Astrocyte (in vitro differentiated cells and primary cell): Measurements from ENCODE around the gene ZNF609. TPM values are rescaled to one million over a fixed set of nuclear protein-coding genes. Genes with fewer than 3 reads are reported as not detected.

Source experiments
- DNase-seq: peaks from one replicate; pipeline ENCODE4 v3.0.0-alpha.2; 2010; ENCODE audit warnings: low read depth
- FAIRE-seq: peaks from 2 replicates; lab custom pipeline; 2011; peaks lifted over from hg19 to GRCh38; lab: Jason Lieb, UNC
- H2AFZ ChIP-seq: 2 replicates; pipeline ENCODE4 v1.6.0; 2012; ENCODE audit warnings: low read depth, low read length, inconsistent platforms
- H3K27ac ChIP-seq: 2 replicates; pipeline ENCODE4 v1.5.1; 2011; ENCODE audit warnings: low read depth, low read length, inconsistent platforms
- H3K27me3 ChIP-seq: 2 replicates; pipeline ENCODE4 v1.6.0; 2011; ENCODE audit warnings: low read length, inconsistent platforms; ENCODE audit not compliant: insufficient read depth
- H3K36me3 ChIP-seq: 2 replicates; pipeline ENCODE4 v1.5.1; 2011; ENCODE audit warnings: low read length, inconsistent platforms; ENCODE audit not compliant: insufficient read depth
- H3K4me1 ChIP-seq: 2 replicates; pipeline ENCODE4 v1.5.1; 2011; ENCODE audit warnings: low read length, inconsistent platforms; ENCODE audit not compliant: insufficient read depth
- H3K4me2 ChIP-seq: 2 replicates; pipeline ENCODE4 v1.6.0; 2012; ENCODE audit warnings: low read length, inconsistent platforms
- H3K4me3 ChIP-seq: 2 replicates; pipeline ENCODE4 v1.5.1; 2011; ENCODE audit warnings: low read depth, mild to moderate bottlenecking, low read length, inconsistent platforms; ENCODE audit not compliant: insufficient read depth
- H3K79me2 ChIP-seq: 2 replicates; pipeline ENCODE4 v1.6.0; 2012; ENCODE audit warnings: mild to moderate bottlenecking, low read length, inconsistent platforms; ENCODE audit not compliant: insufficient read depth
- H3K9ac ChIP-seq: 2 replicates; pipeline ENCODE4 v1.6.0; 2012; ENCODE audit warnings: mild to moderate bottlenecking, low read length, inconsistent platforms
- H3K9me3 ChIP-seq: 2 replicates; pipeline ENCODE4 v1.5.1; 2012; ENCODE audit warnings: low read depth, mild to moderate bottlenecking, low read length, inconsistent platforms; ENCODE audit not compliant: insufficient read depth
- H4K20me1 ChIP-seq: 2 replicates; pipeline ENCODE4 v1.6.0; 2012; ENCODE audit warnings: low read length, inconsistent platforms; ENCODE audit not compliant: insufficient read depth
- H3K27ac Mint-ChIP-seq: one replicate; pipeline ENCODE4 v1.8.0; 2021; ENCODE audit warnings: mild to moderate bottlenecking, mixed read lengths; ENCODE audit not compliant: unreplicated experiment
- H3K27me3 Mint-ChIP-seq: one replicate; pipeline ENCODE4 v1.8.0; 2021; ENCODE audit warnings: low read depth, mixed read lengths; ENCODE audit not compliant: unreplicated experiment
- H3K36me3 Mint-ChIP-seq: one replicate; pipeline ENCODE4 v1.8.0; 2021; ENCODE audit warnings: low read depth, mixed read lengths; ENCODE audit not compliant: unreplicated experiment
- H3K4me1 Mint-ChIP-seq: one replicate; pipeline ENCODE4 v1.8.0; 2021; ENCODE audit warnings: low read depth, mixed read lengths; ENCODE audit not compliant: unreplicated experiment
- H3K4me3 Mint-ChIP-seq: one replicate; pipeline ENCODE4 v1.8.0; 2021; ENCODE audit warnings: mild to moderate bottlenecking, moderate library complexity, mixed read lengths; ENCODE audit not compliant: unreplicated experiment
- H3K9me3 Mint-ChIP-seq: one replicate; pipeline ENCODE4 v1.8.0; 2021; ENCODE audit warnings: mild to moderate bottlenecking, mixed read lengths; ENCODE audit not compliant: unreplicated experiment
- CTCF ChIP-seq: IDR thresholded peaks from 2 replicates; pipeline ENCODE4 v1.5.1; 2011; ENCODE audit warnings: low read depth, mild to moderate bottlenecking, inconsistent platforms, low read length, moderate library complexity; ENCODE audit not compliant: insufficient read depth
- EZH2 ChIP-seq: IDR thresholded peaks from 2 replicates; pipeline ENCODE4 v1.6.1; 2012; ENCODE audit warnings: mild to moderate bottlenecking, low read length, inconsistent platforms; ENCODE audit not compliant: insufficient read depth
- total RNA-seq: library from RNA; stranded (reverse); gene quantifications from 2 replicates; pipeline ENCODE4 v1.2.1, GENCODE V29; 2021

ZNF609 gene
- total RNA-seq, 1 donor from 2014 or later = 38.5 TPM

GRCh38 chr15:64447536-64448315 is 12.7 kb upstream of the ZNF609 start:
- H3K9ac ChIP-seq = no peak overlapping the region
- H3K27ac Mint-ChIP-seq = no peak overlapping the region
- no peak overlapping the region for H2AFZ ChIP-seq
- H3K4me1 ChIP-seq = peaks cover 17% of the 10 kb centered on the region
- H3K27ac ChIP-seq = no peak overlapping the region
- no peaks in the 10 kb centered on the region for H3K9me3 ChIP-seq
- no peak overlapping the region for H3K4me3 Mint-ChIP-seq
- no peaks in the 10 kb centered on the region for H4K20me1 ChIP-seq
- no peaks in the 10 kb centered on the region for H3K79me2 ChIP-seq
- peaks cover 8% of the 10 kb centered on the region for H3K36me3 ChIP-seq
- TF ChIP-seq EZH2 (no peak), CTCF (no peak)
- H3K27me3 Mint-ChIP-seq = no peaks in the 10 kb centered on the region
- no peaks in the 10 kb centered on the region for H3K9me3 Mint-ChIP-seq
- peaks cover 6% of the 10 kb centered on the region for H3K36me3 Mint-ChIP-seq
- no peak for DNase-seq
- no peak overlapping the region for H3K4me3 ChIP-seq
- H3K27me3 ChIP-seq = no peaks in the 10 kb centered on the region
- peaks cover 23% of the 10 kb centered on the region for H3K4me1 Mint-ChIP-seq
- FAIRE-seq = no peak
- H3K4me2 ChIP-seq = no peak overlapping the region

- Histone ChIP-seq H3K9ac (no peak overlapping the region), H3K27ac (no peak overlapping the region), H4K20me1 (no peaks in the 10 kb centered on the region), H3K36me3 (peaks cover 12% of the 10 kb centered on the region), H3K79me2 (no peaks in the 10 kb centered on the region), H3K4me1 (no peaks in the 10 kb centered on the region), H3K4me3 (no peak overlapping the region), H3K27me3 (no peaks in the 10 kb centered on the region), H3K9me3 (no peaks in the 10 kb centered on the region), H3K4me2 (no peak overlapping the region), H2AFZ (no peak overlapping the region)
- Mint-ChIP-seq H3K36me3 (peaks cover 3% of the 10 kb centered on the region), H3K4me3 (no peak overlapping the region), H3K9me3 (no peaks in the 10 kb centered on the region), H3K27me3 (no peaks in the 10 kb centered on the region), H3K4me1 (peaks cover 11% of the 10 kb centered on the region), H3K27ac (no peak overlapping the region)
- FAIRE-seq (no peak), DNase-seq (peak; percentile 18)
- TF ChIP-seq EZH2 = no peak
- no peak for TF ChIP-seq CTCF
Observed at GRCh38 chr15:64452988-64453688, 7.2 kb upstream of the ZNF609 start.

GRCh38 chr15:64453689-64454037 is 6.7 kb upstream of the ZNF609 start:
- Mint-ChIP-seq H3K9me3 (no peaks in the 10 kb centered on the region), H3K4me3 (no peak overlapping the region), H3K27me3 (no peaks in the 10 kb centered on the region), H3K27ac (no peak overlapping the region), H3K36me3 (peaks cover 5% of the 10 kb centered on the region), H3K4me1 (peaks cover 12% of the 10 kb centered on the region)
- TF ChIP-seq EZH2 = no peak
- TF ChIP-seq CTCF = no peak
- H3K4me2 ChIP-seq = no peak overlapping the region
- H3K9ac ChIP-seq = no peak overlapping the region
- no peak overlapping the region for H3K27ac ChIP-seq
- H3K36me3 ChIP-seq = peaks cover 11% of the 10 kb centered on the region
- H3K27me3 ChIP-seq = no peaks in the 10 kb centered on the region
- no peaks in the 10 kb centered on the region for H4K20me1 ChIP-seq
- no peaks in the 10 kb centered on the region for H3K4me1 ChIP-seq
- H3K9me3 ChIP-seq = no peaks in the 10 kb centered on the region
- no peak overlapping the region for H3K4me3 ChIP-seq
- no peak overlapping the region for H2AFZ ChIP-seq
- no peak for DNase-seq
- no peaks in the 10 kb centered on the region for H3K79me2 ChIP-seq
- no peak for FAIRE-seq
